Memory B cell (primary cell): ENCODE results near the gene DPP6.

Experiments used
- ATAC-seq: fragments of 150-1000 bp; cut with Tn5 transposase; 2 replicates; pipeline ENCODE4 v1.10.0; 2021; ENCODE audit warnings: low read depth, mild to moderate bottlenecking, moderate library complexity
- DNase-seq, 2 donors: peaks; one replicate each; pipeline ENCODE4 v3.0.0; 2022; ENCODE audit warnings: low spot score in 2 of 2
- H3K27ac Mint-ChIP-seq: one replicate; pipeline ENCODE4 v1.8.0; 2022; ENCODE audit warnings: mild to moderate bottlenecking, moderate library complexity, mixed read lengths
- H3K27me3 Mint-ChIP-seq: one replicate; pipeline ENCODE4 v1.8.0; 2022; ENCODE audit warnings: mixed read lengths
- H3K36me3 Mint-ChIP-seq: one replicate; pipeline ENCODE4 v1.8.0; 2022; ENCODE audit warnings: mild to moderate bottlenecking, mixed read lengths
- H3K4me1 Mint-ChIP-seq: one replicate; pipeline ENCODE4 v1.8.0; 2022; ENCODE audit warnings: mixed read lengths
- H3K4me3 Mint-ChIP-seq: one replicate; pipeline ENCODE4 v1.8.0; 2022; ENCODE audit warnings: mild to moderate bottlenecking, moderate library complexity, mixed read lengths
- H3K9me3 Mint-ChIP-seq: one replicate; pipeline ENCODE4 v1.8.0; 2022; ENCODE audit warnings: mixed read lengths

The DPP6 gene

DNA sequence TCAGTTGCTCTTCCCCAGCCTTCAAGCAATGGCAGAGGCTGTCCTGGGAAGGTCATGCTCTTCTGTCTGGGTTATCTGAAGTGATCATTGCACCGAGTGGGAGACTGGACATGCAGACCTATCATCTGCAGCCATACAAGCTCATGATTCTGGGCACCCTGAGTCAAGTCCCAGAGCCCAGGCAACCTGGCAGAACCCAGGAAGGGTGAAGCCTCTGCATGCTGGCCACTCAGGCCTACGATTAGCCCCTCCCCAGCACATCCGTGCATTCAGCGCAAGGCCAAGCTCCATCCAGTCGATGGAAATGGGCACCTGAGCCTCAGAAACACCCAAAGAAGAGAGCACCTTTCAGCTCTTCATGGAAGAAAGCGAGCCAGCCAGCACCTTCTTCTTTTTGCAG is 688.9 kb downstream of the DPP6 start:
- Mint-ChIP-seq H3K27me3 (peaks cover 2% of the 10 kb centered on the region), H3K4me3 (no peak overlapping the region), H3K4me1 (no peaks in the 10 kb centered on the region), H3K9me3 (peaks cover 1% of the 10 kb centered on the region), H3K36me3 (no peaks in the 10 kb centered on the region), H3K27ac (no peak overlapping the region)
- DNase-seq, result no peak
- ATAC-seq, result no peak

DNA sequence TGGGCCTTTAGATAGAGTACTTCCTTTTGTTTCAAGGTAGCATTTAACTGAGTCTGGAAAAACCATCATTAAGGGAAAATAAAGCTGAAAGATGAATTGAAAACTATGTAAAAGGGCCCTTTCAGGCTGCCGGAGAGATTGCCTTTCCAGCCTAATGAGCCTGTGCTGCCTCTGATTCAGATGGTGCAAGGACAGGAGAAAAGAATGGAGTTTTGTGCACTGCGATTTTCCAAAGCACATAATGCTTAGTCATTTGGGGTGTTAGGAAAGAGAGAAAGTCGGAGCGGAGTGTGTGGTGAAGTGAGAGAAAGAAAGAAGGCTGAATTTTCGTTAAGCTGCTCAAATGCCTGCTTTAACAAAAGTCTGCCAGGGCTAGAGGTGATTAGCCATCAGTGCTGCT is 691.0 kb downstream of the DPP6 start:
- H3K36me3 Mint-ChIP-seq, result no peaks in the 10 kb centered on the region
- peaks cover 5% of the 10 kb centered on the region for H3K27me3 Mint-ChIP-seq
- no peak overlapping the region for H3K27ac Mint-ChIP-seq
- H3K4me3 Mint-ChIP-seq, result no peak overlapping the region
- no peaks in the 10 kb centered on the region for H3K4me1 Mint-ChIP-seq
- ATAC-seq (no peak), DNase-seq (no peak)
- H3K9me3 Mint-ChIP-seq, result peaks cover 1% of the 10 kb centered on the region

DNA sequence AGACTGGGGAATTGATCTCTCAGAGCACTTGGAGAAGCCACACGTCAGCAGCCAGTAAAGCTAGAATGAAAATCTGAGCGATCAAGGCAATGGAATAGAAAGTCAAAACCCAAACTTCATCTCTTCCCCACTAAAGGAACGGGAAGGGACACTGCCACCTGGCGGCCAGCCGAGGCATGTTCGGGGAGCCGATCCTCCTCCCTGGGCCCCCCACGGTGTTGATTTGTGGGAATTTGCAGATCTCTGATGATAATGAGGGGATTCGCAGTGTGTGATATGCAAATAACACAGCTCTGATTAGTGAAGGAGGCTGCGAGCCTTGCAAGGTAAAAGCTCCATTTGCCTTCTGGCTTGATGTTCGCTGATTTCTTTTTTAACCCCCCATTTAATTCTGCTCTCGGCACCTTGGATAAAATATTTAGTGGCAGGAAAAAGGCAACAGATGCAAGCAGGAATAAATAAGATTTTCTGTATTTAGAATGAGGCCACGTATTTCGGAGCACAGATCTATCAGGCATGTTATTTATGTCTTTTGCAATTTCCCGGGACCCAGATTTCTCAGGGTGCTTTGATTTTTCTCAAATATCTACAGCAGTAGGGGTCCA is 692.2 kb downstream of the DPP6 start:
- H3K27ac Mint-ChIP-seq, result no peak overlapping the region
- no peaks in the 10 kb centered on the region for H3K4me1 Mint-ChIP-seq
- no peak overlapping the region for H3K4me3 Mint-ChIP-seq
- H3K36me3 Mint-ChIP-seq, result no peaks in the 10 kb centered on the region
- peaks cover 5% of the 10 kb centered on the region for H3K27me3 Mint-ChIP-seq
- DNase-seq, result no peak
- no peak for ATAC-seq
- peaks cover 1% of the 10 kb centered on the region for H3K9me3 Mint-ChIP-seq

DNA sequence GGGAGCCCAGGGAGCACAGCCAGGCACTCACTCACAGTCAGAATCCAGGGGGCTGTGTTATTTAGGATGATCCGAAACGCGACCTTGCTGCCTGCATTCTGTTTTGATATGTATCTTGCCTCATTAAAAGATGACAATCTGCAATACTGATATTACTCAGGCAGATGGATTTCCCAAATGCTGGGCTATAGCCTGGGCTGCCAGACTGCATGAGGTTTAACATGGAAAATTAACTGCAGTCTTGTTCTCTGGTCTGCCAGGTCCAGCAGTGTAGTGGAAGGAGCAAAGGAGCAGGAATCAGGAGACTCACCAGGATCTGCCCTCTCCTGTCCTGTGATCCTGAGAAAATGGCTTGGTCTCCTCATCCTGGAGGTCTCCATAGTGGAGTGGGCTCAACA is 692.7 kb downstream of the DPP6 start:
- Mint-ChIP-seq H3K27me3 (peaks cover 7% of the 10 kb centered on the region), H3K4me1 (no peaks in the 10 kb centered on the region), H3K9me3 (peaks cover 1% of the 10 kb centered on the region), H3K27ac (no peak overlapping the region), H3K36me3 (no peaks in the 10 kb centered on the region), H3K4me3 (no peak overlapping the region)
- ATAC-seq, result no peak
- DNase-seq, result no peak

DNA sequence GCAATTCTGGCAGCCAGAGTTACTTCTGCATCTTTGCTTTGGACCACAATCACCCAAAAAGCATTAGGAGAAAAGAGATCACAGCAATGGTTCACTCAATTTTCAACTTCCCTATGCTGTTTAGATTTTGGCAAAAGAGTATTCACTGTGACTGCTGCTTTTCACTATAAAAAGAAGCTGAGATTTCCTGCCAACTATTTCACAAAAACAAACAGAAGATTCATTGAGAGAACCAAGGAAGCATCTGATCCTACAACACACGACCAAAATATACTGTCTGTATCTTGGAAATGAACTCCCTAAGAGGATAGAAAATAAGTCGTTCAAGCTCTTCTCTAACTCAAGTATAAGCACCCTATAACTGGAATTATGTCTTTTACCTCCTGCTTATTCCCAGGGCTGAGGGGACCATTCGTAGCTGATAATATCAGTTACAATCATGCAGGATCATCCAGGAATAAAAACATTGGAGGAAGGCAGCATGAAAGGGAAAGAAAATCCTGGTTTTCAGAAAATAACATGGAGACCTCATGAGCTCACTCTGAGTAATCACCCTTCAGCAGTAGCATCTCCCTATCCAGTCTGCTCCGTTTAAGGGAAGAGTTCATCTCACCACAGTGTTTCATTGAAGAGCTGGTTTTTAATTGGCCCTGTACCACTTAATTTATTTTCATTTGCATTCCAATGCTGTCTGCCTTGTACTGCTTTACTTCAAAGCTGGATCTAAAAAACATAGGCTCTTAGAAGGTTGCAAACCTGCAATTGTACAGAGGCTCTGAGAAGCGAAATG is 694.6 kb downstream of the DPP6 start:
- H3K36me3 Mint-ChIP-seq, result peaks cover 1% of the 10 kb centered on the region
- no peak overlapping the region for H3K27ac Mint-ChIP-seq
- DNase-seq (no peak), ATAC-seq (no peak)
- H3K9me3 Mint-ChIP-seq, result peaks cover 3% of the 10 kb centered on the region
- peaks cover 8% of the 10 kb centered on the region for H3K27me3 Mint-ChIP-seq
- H3K4me3 Mint-ChIP-seq, result no peak overlapping the region
- no peaks in the 10 kb centered on the region for H3K4me1 Mint-ChIP-seq

DNA sequence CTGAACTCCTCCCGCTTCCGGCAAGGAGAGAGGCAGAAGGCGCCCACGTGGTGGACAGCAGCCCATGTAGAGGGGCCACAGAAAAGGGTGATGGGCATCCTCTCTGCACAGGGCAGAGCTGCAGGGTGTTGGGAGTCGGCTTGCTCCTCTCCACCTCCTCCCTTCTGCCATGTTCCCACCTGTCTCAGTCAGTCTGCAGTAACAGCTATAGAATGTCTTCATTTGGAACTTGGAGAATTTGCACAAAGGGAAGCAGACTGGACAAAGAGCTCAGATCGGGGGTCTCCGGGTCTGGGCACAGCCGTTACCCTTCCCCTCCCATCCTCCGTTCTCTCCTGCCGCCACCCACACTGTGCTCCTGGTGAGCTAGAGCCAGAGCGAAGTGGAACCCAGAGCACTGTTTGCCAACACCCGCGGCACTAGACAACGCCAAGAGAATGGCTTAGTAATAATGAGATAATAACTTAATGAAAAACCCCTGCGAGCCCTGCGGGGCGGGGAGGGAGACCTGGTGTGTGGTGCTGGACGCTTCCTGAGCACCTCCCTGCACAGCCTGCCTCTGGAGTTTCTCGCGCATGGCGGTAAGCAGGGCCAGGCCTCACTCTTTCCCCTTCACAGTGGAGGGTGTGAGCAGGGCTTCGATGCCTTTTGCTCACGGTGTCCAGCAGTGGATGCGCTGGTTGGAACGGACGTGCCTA is 696.0 kb downstream of the DPP6 start:
- Mint-ChIP-seq H3K27ac (no peak overlapping the region), H3K4me3 (no peak overlapping the region), H3K36me3 (peaks cover 1% of the 10 kb centered on the region), H3K27me3 (peaks cover 7% of the 10 kb centered on the region), H3K9me3 (peaks cover 2% of the 10 kb centered on the region), H3K4me1 (no peaks in the 10 kb centered on the region)
- DNase-seq, result no peak
- no peak for ATAC-seq

DNA sequence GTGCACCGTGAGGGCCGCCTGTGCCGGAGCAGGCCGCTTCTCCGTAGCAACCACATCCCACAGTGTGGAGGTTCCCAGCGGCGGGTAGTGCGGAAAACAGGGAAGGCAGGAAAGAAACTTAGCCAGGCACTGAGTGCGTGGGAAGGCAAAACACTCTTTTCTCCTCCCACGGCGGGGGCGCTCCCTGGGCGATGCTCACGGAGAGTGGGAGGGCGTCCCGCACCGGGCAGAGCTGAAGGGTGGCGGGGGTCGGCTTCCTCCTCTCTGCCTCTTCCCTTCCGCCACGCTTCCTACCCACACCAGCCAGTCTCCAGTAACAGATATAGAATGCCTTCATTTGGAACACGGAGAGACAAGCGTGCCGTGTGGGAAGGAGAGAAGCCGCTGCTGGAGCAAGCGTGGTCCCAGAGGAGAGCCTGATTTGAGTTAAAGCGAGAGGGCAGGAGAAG is 698.2 kb downstream of the DPP6 start:
- Mint-ChIP-seq H3K36me3 (peaks cover 1% of the 10 kb centered on the region), H3K27me3 (peaks cover 6% of the 10 kb centered on the region), H3K27ac (no peak overlapping the region)

DNA sequence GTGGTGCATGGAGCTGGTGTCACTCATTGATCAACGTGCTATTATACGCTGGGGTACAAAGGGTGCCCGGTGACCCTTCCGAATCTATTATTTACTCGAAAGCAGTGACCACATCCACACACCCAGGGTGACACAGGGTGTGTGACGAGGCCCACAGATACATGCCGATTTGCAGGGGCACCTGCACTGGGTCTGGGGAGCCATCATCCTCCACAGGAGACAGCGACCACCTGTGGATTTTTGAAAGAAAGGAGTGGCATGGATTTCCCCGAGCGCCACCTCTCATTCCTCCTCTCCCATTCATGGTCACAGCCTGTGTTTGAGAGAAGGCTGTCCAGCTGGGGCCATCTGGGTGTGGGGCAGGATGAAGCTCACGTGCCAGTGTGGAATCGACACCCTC is 701.0 kb downstream of the DPP6 start:
- peaks cover 1% of the 10 kb centered on the region for H3K36me3 Mint-ChIP-seq
- no peak overlapping the region for H3K4me3 Mint-ChIP-seq
- ATAC-seq (no peak), DNase-seq (no peak)
- peaks cover 3% of the 10 kb centered on the region for H3K27me3 Mint-ChIP-seq
- H3K4me1 Mint-ChIP-seq, result no peaks in the 10 kb centered on the region
- H3K27ac Mint-ChIP-seq, result no peak overlapping the region
- H3K9me3 Mint-ChIP-seq, result peaks cover 3% of the 10 kb centered on the region

More for the DNA sequence above, 698.2 kb downstream of the DPP6 start:
- H3K9me3 Mint-ChIP-seq, result peaks cover 3% of the 10 kb centered on the region
- no peak overlapping the region for H3K4me3 Mint-ChIP-seq
- no peak for DNase-seq
- no peaks in the 10 kb centered on the region for H3K4me1 Mint-ChIP-seq
- no peak for ATAC-seq

DNA sequence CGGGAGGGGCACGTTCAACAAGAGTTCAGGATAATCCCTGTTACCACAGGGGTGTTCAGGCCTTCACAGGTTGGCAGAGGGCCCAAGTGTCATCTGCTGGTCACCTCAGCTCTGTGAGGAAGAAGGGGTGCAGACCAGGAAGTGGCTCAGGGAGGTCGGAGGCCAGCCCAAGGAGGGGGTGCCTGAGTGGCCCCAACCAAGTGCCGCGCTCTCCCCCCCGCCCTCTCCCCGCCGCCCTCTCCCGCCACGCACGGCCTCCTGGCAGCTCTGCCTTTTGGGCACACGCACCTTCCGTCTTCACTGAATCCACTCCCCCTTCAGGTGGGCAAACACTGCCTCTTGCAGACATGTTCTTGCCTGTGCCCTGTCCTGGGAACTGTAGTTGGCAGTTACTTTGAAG is 705.6 kb downstream of the DPP6 start:
- Mint-ChIP-seq H3K27me3 (no peaks in the 10 kb centered on the region), H3K9me3 (peaks cover 2% of the 10 kb centered on the region), H3K36me3 (no peaks in the 10 kb centered on the region), H3K4me1 (no peaks in the 10 kb centered on the region), H3K27ac (no peak overlapping the region), H3K4me3 (no peak overlapping the region)
- DNase-seq (no peak), ATAC-seq (no peak)

DNA sequence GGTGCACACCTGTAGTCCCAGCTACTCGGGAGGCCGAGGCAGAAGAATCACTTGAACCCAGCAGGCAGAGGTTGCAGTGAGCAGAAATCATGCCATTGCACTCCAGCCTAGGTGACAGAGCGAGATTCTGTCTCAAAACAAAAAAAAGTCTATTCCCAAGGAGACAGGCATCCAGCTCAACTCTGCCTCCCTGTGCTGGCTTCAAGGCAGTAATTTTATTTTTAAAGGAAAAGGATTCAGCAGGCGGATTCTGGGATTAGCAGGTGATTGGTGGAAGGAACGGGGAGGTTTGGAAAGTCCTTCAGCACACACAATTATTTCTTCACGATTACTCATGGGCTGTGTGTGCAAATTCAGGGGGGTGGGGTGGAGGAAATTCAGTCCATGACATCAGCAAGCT is 707.8 kb downstream of the DPP6 start:
- Mint-ChIP-seq H3K4me3 (no peak overlapping the region), H3K27me3 (peaks cover 2% of the 10 kb centered on the region), H3K9me3 (peaks cover 1% of the 10 kb centered on the region), H3K27ac (no peak overlapping the region), H3K36me3 (no peaks in the 10 kb centered on the region), H3K4me1 (no peaks in the 10 kb centered on the region)
- no peak for ATAC-seq
- DNase-seq, result no peak

DNA sequence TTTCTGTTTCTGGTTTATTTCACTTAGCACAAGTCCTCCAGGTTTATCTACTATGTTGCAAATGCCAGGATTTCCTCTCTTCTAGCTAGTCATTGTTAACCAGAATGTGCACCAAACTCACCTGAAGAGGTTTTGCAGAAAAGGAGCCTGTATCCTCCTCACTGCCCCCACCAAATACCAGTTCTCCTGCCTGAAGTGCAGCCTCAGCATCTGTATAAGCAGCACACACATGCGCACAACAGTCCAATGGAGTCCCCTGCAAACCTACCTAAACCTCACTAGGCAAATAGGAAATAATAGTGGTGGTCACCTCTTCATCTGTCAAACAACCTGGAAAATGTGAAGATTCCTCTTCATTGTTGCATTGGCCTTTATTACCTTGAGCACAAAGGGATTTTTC is 712.9 kb downstream of the DPP6 start:
- ATAC-seq, result no peak
- Mint-ChIP-seq H3K27me3 (peaks cover 3% of the 10 kb centered on the region), H3K27ac (no peak overlapping the region), H3K9me3 (peaks cover 3% of the 10 kb centered on the region), H3K4me3 (no peak overlapping the region), H3K4me1 (no peaks in the 10 kb centered on the region), H3K36me3 (no peaks in the 10 kb centered on the region)
- no peak for DNase-seq

DNA sequence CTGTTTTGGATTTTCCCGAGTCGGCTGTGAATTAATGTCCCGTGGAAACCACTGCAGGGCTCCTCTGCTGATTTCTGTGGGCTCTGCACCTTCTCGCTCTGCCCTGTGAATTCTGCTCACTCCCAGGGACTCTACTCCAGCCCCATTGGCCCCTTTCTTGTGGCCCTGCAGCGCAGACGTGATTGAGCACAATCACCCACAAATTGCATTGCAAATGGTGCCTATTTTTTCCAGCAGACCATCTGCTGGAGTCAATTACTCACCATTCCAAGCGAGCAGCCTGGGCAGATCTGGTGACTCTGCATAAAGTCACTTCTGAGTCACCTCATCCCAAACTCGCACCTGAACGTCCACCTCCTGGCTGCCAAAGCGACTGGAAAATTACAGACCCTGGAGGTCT is 714.9 kb downstream of the DPP6 start:
- no peak for DNase-seq
- Mint-ChIP-seq H3K4me1 (no peaks in the 10 kb centered on the region), H3K4me3 (no peak overlapping the region), H3K27ac (no peak overlapping the region), H3K27me3 (peaks cover 3% of the 10 kb centered on the region), H3K36me3 (no peaks in the 10 kb centered on the region), H3K9me3 (peaks cover 3% of the 10 kb centered on the region)
- no peak for ATAC-seq

DNA sequence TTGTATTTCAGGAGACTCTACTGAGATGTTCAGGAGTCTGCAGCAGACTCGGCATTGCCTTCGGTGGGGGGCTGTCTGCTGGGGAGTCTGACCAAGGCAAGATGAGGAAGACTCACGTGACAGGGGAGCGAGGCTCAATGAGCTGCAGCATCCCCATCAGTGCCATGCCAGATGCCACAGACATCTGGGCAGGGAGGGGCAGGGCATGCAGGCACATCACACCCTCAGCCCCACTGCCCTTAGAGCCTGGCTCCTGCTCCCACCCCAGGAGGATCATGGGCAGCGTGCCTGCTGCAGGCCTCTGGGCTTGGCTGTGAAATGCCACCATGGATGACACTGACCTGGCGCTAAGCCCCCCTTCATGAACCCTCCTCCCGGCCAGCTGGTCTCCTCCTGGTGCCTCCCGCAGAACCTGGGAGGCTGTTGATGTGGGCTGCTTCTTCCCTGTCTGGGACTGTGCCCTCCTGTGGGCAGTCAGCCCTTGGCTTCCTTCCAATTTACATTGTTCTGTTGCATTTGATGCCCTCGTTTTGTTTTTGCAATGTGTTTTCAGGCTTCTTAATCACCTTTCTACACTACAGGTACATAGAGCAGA is 715.7 kb downstream of the DPP6 start:
- peaks cover 5% of the 10 kb centered on the region for H3K27me3 Mint-ChIP-seq
- ATAC-seq (no peak), DNase-seq (no peak)
- H3K4me3 Mint-ChIP-seq, result no peak overlapping the region
- H3K36me3 Mint-ChIP-seq, result no peaks in the 10 kb centered on the region
- no peak overlapping the region for H3K27ac Mint-ChIP-seq
- H3K9me3 Mint-ChIP-seq, result peaks cover 3% of the 10 kb centered on the region
- H3K4me1 Mint-ChIP-seq, result no peaks in the 10 kb centered on the region

DNA sequence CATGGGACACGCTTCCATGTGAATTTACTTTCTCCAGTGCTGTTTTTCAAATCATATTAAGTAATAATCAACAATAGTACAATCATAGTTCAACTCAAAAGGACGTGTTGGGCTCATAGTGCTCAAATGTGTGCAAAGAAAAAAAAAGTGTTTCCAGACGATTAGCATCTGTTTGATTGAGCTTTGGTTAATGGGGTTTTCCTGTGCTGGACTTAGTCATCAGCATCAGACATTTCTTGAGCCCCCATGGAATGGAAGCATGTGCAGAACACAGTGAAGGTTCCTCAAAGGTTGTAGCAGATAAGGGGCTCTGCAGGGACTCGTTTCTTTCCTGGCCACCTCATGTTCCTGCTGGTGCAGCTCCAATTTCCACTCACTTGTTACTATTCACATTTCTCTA is 716.8 kb downstream of the DPP6 start:
- peaks cover 3% of the 10 kb centered on the region for H3K27me3 Mint-ChIP-seq
- no peaks in the 10 kb centered on the region for H3K4me1 Mint-ChIP-seq
- ATAC-seq (no peak), DNase-seq (no peak)
- H3K9me3 Mint-ChIP-seq, result peaks cover 2% of the 10 kb centered on the region
- no peaks in the 10 kb centered on the region for H3K36me3 Mint-ChIP-seq
- H3K27ac Mint-ChIP-seq, result no peak overlapping the region
- H3K4me3 Mint-ChIP-seq, result no peak overlapping the region
